GM19324 (cell line): ENCODE data around the gene CNPY2.

Experiments
- ATAC-seq: cut with Tn5 transposase; IDR thresholded peaks from one replicate; pipeline ENCODE4 v1.9.1; 2021; ENCODE audit warnings: mild to moderate bottlenecking, moderate library complexity; ENCODE audit not compliant: unreplicated experiment, low FRiP score

The CNPY2 gene

GRCh38 chr12:56261503-56262232 lies 54.1 kb downstream of the CNPY2 start:
- no peak for ATAC-seq

- no peak for ATAC-seq
Observed at GRCh38 chr12:56260921-56261320, 54.9 kb downstream of the CNPY2 start.

GRCh38 chr12:56260380-56260779 lies 55.4 kb downstream of the CNPY2 start:
- no peak for ATAC-seq
